HG02642 (cell line): ENCODE measurements around the gene MT2A.

Source experiments
- ATAC-seq: cut with Tn5 transposase; IDR thresholded peaks from one replicate; pipeline ENCODE4 v1.9.1; 2021; ENCODE audit warnings: mild to moderate bottlenecking; ENCODE audit not compliant: unreplicated experiment, poor library complexity

The MT2A gene

GRCh38 chr16:56593573-56594291 is 14.7 kb upstream of the MT2A start:
- no peak for ATAC-seq

GRCh38 chr16:56594292-56594619 is 14.1 kb upstream of the MT2A start:
- no peak for ATAC-seq

- ATAC-seq: no peak
These were observed 7.9 kb upstream of the MT2A start for GRCh38 chr16:56600398-56600999.

- ATAC-seq: no peak
These were observed 7.1 kb upstream of the MT2A start for GRCh38 chr16:56601325-56601724.

GRCh38 chr16:56603589-56603988 is 4.8 kb upstream of the MT2A start:
- no peak for ATAC-seq

DNA sequence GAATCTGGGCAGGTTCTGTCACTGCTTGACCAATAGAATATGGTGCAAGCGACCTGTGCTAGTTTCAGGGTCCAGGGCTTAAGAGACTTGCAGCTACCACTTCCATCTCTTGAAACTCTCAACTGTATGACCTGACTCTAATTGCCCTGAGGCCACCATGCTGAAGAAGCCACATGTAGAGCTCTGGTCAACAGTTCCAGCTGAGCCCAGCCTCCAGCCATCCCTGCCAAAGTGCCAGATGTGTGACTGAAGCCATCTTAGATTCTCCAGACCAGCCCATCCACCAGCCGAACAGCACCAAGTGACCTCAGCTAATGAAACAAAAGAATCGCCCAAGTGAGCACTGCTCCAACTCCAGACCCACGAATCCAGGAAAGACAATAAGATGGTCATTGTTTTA is 3.4 kb upstream of the MT2A start:
- ATAC-seq: no peak

- ATAC-seq: no peak
These were observed 2.9 kb upstream of the MT2A start for GRCh38 chr16:56605475-56605874.

GRCh38 chr16:56606071-56606475 is 2.3 kb upstream of the MT2A start:
- no peak for ATAC-seq

- ATAC-seq: no peak
These were observed 1.8 kb upstream of the MT2A start for GRCh38 chr16:56606476-56607108.

DNA sequence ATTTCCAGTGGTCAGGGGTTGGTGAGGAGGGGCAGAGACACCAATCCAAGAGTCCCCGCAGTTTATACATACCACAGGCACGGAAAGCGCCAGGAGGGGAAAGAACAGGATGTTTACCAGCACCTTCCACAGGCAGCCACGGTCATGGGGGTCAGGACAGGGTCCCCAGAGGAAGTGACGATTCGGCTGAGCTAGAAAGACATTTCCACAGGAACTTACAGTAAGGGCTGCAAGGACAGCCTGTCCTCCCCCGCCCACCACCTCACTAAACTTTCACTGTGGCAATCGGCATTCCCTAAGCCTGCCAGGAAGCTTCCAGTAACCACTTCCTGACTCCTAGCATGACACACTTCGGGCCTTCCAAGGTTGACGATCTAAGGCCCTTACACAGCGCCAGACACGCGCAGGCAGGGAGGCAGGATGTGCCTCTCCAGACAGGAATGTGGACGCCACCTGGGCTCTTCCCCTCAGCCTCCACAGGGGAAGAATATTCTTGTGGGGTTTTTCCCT is 1.2 kb upstream of the MT2A start:
- ATAC-seq: no peak

DNA sequence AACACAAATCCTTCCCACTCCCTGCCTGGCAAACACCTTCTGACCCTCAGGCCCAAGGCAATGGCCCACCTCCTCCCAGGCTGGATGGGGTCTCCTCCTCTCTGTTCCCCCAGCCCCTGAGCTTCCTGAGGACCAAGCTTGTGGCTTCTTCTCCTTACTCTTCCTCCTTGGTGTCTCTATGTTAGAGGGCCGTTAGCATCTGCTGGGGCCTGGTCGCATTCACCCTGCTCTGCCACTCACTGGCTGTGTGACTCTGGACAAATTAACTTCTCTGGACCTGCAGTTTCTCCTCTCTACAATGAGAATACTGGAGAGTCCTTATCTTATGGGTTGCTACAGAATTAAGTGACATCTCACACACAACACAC is 725 bp upstream of the MT2A start:
- ATAC-seq: no peak

GRCh38 chr16:56608876-56609462 is 585 bp downstream of the MT2A start:
- no peak for ATAC-seq

DNA sequence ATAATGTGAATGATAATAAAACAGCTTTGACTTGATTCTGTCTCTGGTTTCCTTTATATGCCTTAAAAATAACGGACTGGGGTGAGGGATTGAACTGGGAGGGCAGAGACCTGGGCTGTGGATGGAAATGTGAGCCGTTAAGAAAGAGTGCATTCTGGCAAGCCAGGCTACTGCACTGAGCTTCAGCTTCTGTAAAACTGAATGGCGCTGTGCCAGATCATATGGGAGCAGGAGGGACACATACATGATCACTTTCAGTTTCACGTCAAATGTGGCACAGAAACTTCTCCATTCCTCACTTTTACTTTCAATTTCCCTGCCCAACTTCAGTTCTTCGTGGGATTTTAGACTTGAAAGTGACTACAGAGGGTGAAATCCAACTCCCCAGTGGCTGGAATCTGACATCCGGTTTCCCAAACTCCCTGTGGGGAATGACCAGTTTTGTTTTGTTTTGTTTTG is 1.1 kb downstream of the MT2A start:
- peak; percentile 37 for ATAC-seq

DNA sequence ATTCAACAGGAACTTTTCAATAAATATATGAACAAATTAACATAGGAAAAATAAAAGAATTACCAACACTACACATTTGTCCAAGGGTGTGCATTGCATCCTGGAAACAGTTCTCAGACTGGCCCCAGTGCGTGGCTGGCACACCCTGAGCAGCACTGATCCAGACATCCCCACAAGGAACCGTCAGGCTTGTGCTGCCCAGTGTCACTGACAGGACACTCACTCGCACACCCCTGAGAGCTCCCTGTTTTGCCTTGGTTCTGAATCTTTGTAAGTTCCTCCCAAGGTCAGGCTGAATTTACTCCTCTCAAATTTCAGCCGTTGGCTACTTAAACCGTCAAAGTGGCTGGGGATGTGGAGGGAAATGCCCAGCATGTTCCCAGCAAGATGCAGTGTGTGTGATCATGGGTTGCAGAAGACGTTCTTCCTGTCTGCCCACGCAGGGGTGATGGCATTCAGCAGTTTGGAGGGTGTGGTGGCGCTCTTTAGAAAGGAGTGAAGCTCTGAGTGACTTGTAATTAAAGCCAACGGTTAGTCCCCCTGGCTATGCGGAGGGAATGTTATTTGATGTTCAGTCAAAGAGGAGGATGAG is 1.7 kb downstream of the MT2A start:
- ATAC-seq: no peak

GRCh38 chr16:56610609-56611111 is 2.3 kb downstream of the MT2A start:
- ATAC-seq: no peak

DNA sequence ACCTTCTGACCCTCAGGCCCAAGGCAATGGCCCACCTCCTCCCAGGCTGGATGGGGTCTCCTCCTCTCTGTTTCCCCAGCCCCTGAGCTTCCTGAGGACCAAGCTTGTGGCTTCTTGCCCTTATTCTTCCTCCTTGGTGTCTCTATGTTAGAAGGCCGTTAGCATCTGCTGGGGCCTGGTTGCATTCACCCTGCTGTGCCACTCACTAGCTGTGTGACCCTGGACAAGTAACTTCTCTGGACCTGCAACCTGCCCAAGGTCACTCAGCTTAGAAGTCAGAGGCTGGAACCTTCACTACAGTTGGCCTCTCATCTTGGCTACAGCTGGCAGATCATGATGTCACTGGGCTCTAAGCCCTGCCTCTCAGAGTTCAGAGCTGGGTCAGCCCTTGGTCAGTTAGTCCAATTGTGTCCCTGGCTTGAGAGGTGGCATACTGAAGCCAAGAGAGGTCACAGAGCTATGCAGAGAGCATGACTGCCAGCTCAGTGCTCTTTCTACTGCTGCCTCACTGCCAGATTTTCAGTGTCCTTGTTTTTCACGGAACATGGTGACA is 3.0 kb downstream of the MT2A start:
- no peak for ATAC-seq

DNA sequence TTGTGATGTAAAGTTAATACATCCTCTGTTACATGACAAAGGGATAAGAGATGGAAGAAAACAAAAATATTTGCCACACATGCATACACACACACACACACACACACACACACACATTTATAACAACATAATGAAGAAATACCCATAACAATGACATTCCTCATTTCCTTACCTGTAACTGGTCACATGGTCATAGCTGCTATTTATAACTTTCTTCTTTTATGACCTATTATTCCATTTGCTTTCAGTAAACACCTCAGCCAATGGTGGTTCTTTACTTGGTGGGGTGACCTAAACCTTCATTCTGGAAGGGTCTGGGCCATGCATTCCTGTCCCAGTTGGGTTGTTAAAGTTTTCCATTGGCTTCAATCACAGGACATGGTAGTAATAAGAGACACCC is 5.3 kb downstream of the MT2A start:
- no peak for ATAC-seq

DNA sequence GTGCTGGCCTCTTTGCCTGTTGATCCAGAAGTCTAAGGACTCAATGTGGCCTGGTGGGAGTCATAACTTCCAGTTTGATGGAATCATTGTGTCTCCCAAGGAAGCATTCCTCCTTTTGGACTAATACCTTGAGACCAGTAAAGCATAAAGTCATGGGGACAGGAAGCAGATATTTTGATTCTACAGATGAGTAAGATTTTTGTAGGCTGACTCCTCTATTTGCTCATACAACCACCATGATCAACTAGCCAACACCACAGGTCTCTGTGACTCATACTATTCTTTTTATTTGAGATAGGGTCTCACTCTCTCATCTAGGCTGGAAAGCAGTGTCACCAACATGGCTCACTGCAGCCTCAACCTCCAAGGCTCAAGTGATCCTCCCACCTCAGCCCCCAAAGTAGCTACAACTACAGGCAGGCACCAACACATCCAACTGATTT is 6.2 kb downstream of the MT2A start:
- no peak for ATAC-seq

GRCh38 chr16:56615353-56615752 is 7.0 kb downstream of the MT2A start:
- ATAC-seq: no peak

DNA sequence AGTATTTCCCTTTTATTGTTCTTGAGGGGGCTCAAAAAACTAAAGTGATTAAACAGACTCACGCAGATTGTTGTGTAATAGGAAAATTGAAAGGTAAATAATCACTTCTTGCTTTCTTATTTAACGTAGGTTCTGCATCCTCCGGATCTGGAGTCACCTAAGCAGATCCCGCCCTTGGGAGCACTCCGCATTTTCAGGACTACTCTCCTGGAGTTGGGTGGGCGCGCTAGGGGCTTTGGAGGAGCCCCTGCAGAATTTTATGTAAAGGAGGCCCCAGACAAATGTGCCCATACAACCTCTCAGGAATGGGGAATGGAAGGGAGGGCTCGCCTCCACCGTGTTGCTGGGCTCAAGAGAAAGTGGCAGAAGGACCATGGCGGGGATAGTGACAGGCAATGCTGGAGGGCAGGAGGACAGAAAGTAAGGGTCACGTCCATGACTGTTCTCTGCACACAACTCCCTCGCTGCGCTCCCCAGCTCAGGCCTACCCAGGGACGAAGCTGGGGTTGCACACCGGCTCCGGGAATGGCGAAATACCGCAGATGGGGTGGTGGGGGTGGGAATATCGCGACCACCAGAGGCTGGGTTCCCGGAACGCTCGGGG is 8.3 kb downstream of the MT2A start:
- no peak for ATAC-seq
